Nephron (organoid): Measurements from ENCODE around the gene MYCBPAP.

Experiments used
- H3K27ac Mint-ChIP-seq, 3 experiments: 2 replicates each; pipeline ENCODE4 v1.8.0; 2020; ENCODE audit warnings: mixed read lengths in 3 of 3, mild to moderate bottlenecking in 2 of 3, moderate library complexity in 1 of 3
- H3K27me3 Mint-ChIP-seq: 2 replicates; pipeline ENCODE4 v1.8.0; 2021; ENCODE audit warnings: low read depth, mild to moderate bottlenecking, moderate library complexity, mixed read lengths
- H3K36me3 Mint-ChIP-seq: 2 replicates; pipeline ENCODE4 v1.8.0; 2020; ENCODE audit warnings: low read depth, mixed read lengths
- H3K4me1 Mint-ChIP-seq: 2 replicates; pipeline ENCODE4 v1.8.0; 2020; ENCODE audit warnings: mixed read lengths
- H3K4me3 Mint-ChIP-seq, 3 experiments: 2 replicates each; pipeline ENCODE4 v1.8.0; 2020; ENCODE audit warnings: mild to moderate bottlenecking in 3 of 3, mixed read lengths in 3 of 3, moderate library complexity in 2 of 3
- H3K9me3 Mint-ChIP-seq: 2 replicates; pipeline ENCODE4 v1.8.0; 2020; ENCODE audit warnings: mixed read lengths
- CTCF ChIP-seq, 3 experiments: fragments of 200-600 bp; sonication (generic); IDR thresholded peaks; one replicate each; pipeline ENCODE4 v1.5.0; 2021; ENCODE audit warnings: antibody characterized with exemption in 3 of 3; ENCODE audit not compliant: unreplicated experiment in 3 of 3

Gene MYCBPAP

GRCh38 chr17:50545311-50545710 lies 37.1 kb downstream of the MYCBPAP start:
- peak overlapping the region in 2 of 3 experiments; percentile 35 to 56 for H3K4me3 Mint-ChIP-seq
- H3K27me3 Mint-ChIP-seq, result peaks cover 22% of the 10 kb centered on the region
- no peak overlapping the region for H3K27ac Mint-ChIP-seq
- H3K4me1 Mint-ChIP-seq, result peaks cover 18% of the 10 kb centered on the region
- H3K36me3 Mint-ChIP-seq, result no peaks in the 10 kb centered on the region
- TF ChIP-seq CTCF (IDR thresholded peaks at IDR 0.05; ENCODE audit: unreplicated experiment in 3 of 3), result no peak
- H3K9me3 Mint-ChIP-seq, result no peaks in the 10 kb centered on the region

GRCh38 chr17:50546701-50547034 lies 38.4 kb downstream of the MYCBPAP start:
- H3K36me3 Mint-ChIP-seq, result no peaks in the 10 kb centered on the region
- H3K27ac Mint-ChIP-seq, result peak overlapping the region; percentile 20 to 89 (median 29)
- peak overlapping the region; percentile 65 to 80 (median 78) for H3K4me3 Mint-ChIP-seq
- no peaks in the 10 kb centered on the region for H3K9me3 Mint-ChIP-seq
- no peak for TF ChIP-seq CTCF (IDR thresholded peaks at IDR 0.05; ENCODE audit: unreplicated experiment in 3 of 3)
- peaks cover 22% of the 10 kb centered on the region for H3K27me3 Mint-ChIP-seq
- peaks cover 18% of the 10 kb centered on the region for H3K4me1 Mint-ChIP-seq

GRCh38 chr17:50547035-50547735 lies 38.9 kb downstream of the MYCBPAP start, which contains the start of gene SPATA20:
SPATA20 (plus strand) TSS chr17:50547174; CDS start chr17:50547209, 35 bp downstream.
- H3K27ac Mint-ChIP-seq, result peak within 1 kb of the TSS; percentile 29 to 89 (median 49)
- H3K4me1 Mint-ChIP-seq, result peaks cover 17% of the 10 kb centered on the region
- H3K27me3 Mint-ChIP-seq, result peaks cover 22% of the 10 kb centered on the region
- H3K36me3 Mint-ChIP-seq, result no peaks in the 10 kb centered on the region
- H3K9me3 Mint-ChIP-seq, result no peaks in the 10 kb centered on the region
- H3K4me3 Mint-ChIP-seq, result peak within 1 kb of the TSS; percentile 80 to 82 (median 80)
- TF ChIP-seq CTCF (IDR thresholded peaks at IDR 0.05; ENCODE audit: unreplicated experiment in 3 of 3), result peak; percentile 99

- Mint-ChIP-seq H3K9me3 (no peaks in the 10 kb centered on the region), H3K4me3 (peak overlapping the region; percentile 80 to 82 (median 80))
Measured at GRCh38 chr17:50547736-50548083, 39.5 kb downstream of the MYCBPAP start.

GRCh38 chr17:50548831-50549230 lies 40.6 kb downstream of the MYCBPAP start:
- no peak for TF ChIP-seq CTCF (IDR thresholded peaks at IDR 0.05; ENCODE audit: unreplicated experiment in 3 of 3)
- Mint-ChIP-seq H3K4me3 (peak overlapping the region in 2 of 3 experiments; percentile 24 to 51), H3K27ac (no peak overlapping the region), H3K9me3 (no peaks in the 10 kb centered on the region), H3K27me3 (peaks cover 27% of the 10 kb centered on the region), H3K36me3 (no peaks in the 10 kb centered on the region), H3K4me1 (peaks cover 7% of the 10 kb centered on the region)

More at GRCh38 chr17:50547736-50548083, 39.5 kb downstream of the MYCBPAP start:
- H3K27me3 Mint-ChIP-seq, result peaks cover 26% of the 10 kb centered on the region
- H3K4me1 Mint-ChIP-seq, result peaks cover 12% of the 10 kb centered on the region
- H3K36me3 Mint-ChIP-seq, result no peaks in the 10 kb centered on the region
- H3K27ac Mint-ChIP-seq, result peak overlapping the region in 1 of 3 experiments; percentile 35
- no peak for TF ChIP-seq CTCF (IDR thresholded peaks at IDR 0.05; ENCODE audit: unreplicated experiment in 3 of 3)
